HUES64 (cell line): ENCODE data around the gene PPP6R3.

Experiments used
- H3K27ac ChIP-seq: 2 replicates; pipeline ENCODE4 v1.7.0; 2013; ENCODE audit warnings: low read depth, low read length, inconsistent platforms
- H3K27me3 ChIP-seq: 2 replicates; pipeline ENCODE4 v1.6.1; 2013; ENCODE audit warnings: mild to moderate bottlenecking, low read length; ENCODE audit not compliant: insufficient read depth
- H3K36me3 ChIP-seq: 2 replicates; pipeline ENCODE4 v1.6.1; 2013; ENCODE audit warnings: mild to moderate bottlenecking, low read length; ENCODE audit not compliant: insufficient read depth
- H3K4me1 ChIP-seq: 2 replicates; pipeline ENCODE4 v1.6.1; 2013; ENCODE audit warnings: mild to moderate bottlenecking, low read length, moderate library complexity; ENCODE audit not compliant: insufficient read depth
- H3K4me3 ChIP-seq: 2 replicates; pipeline ENCODE4 v1.5.1; 2013; ENCODE audit warnings: mild to moderate bottlenecking, low read length, moderate library complexity
- H3K9ac ChIP-seq: 2 replicates; pipeline ENCODE4 v1.6.1; 2013; ENCODE audit warnings: mild to moderate bottlenecking, low read depth, low read length
- H3K9me3 ChIP-seq: 2 replicates; pipeline ENCODE4 v1.6.1; 2013; ENCODE audit warnings: low read depth, low read length; ENCODE audit not compliant: insufficient read depth
- WGBS: fragments of 150-250, 120-280 bp; methylation state at CpG from one replicate; pipeline ENCODE4 v1.1.7; 2013; ENCODE audit warnings: missing lambda C conversion rate; 5-methylcytosine and 5-hydroxymethylcytosine counted together

PPP6R3 gene

DNA sequence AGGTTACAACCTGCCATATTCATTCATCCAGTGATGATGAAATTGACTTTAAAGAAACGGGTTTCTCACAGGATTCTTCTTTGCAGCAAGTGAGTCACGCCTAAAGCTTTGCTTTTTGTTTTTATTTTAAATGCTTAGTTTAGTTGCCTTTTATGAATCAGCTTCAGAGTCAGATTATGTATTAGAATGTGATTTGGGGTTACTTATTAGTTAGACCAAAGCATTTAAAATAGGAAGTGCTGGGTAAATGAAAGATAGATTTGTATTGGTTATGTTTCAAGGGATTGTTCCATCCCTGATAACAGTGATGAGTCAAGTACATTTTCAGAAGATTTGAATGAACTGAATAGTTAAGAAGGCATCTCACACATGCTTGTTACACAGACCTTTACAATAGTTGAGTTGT is 122.5 kb downstream of the PPP6R3 start:
- Histone ChIP-seq H3K9me3 (no peaks in the 10 kb centered on the region), H3K4me3 (no peak overlapping the region), H3K4me1 (no peaks in the 10 kb centered on the region), H3K36me3 (peaks cover 79% of the 10 kb centered on the region), H3K27me3 (no peaks in the 10 kb centered on the region), H3K9ac (no peak overlapping the region), H3K27ac (no peak overlapping the region)
- 89% methylated on average over 2 of the region's 2 CpGs for WGBS

GRCh38 chr11:68584097-68584496 is 123.5 kb downstream of the PPP6R3 start:
- H3K9ac ChIP-seq: no peak overlapping the region
- WGBS: 67% methylated on average over 6 of the region's 6 CpGs
- no peak overlapping the region for H3K4me3 ChIP-seq
- H3K9me3 ChIP-seq: no peaks in the 10 kb centered on the region
- H3K36me3 ChIP-seq: peaks cover 74% of the 10 kb centered on the region
- H3K27me3 ChIP-seq: no peaks in the 10 kb centered on the region
- H3K4me1 ChIP-seq: no peaks in the 10 kb centered on the region
- no peak overlapping the region for H3K27ac ChIP-seq

DNA sequence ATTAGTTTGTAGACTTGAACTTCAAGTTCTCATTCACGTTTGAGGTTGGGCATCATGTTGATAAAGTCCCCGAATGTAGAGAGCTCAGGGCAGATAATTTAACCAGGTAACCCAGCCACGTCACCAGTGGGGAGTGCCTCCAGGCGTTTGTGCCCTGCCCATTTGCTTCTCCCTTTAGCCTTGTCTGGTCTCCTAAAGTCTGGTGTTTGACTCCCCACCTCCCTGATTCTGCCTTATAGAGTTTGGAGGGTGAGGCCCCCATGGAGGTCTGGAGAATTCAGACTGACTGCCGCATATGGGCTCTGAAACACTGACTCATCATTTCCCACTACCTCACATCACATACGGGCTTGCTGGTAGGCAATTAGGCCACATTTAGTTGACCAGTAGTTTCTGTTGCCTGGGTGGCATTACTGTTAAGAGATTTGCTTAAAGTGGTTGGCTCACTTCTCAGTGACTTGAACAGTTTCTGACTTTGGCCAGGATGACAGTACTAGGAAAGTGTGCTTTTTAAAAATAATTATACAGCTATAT is 124.5 kb downstream of the PPP6R3 start:
- Histone ChIP-seq H3K27ac (no peak overlapping the region), H3K4me1 (no peaks in the 10 kb centered on the region), H3K36me3 (peaks cover 74% of the 10 kb centered on the region), H3K9ac (no peak overlapping the region), H3K27me3 (no peaks in the 10 kb centered on the region), H3K4me3 (no peak overlapping the region), H3K9me3 (no peaks in the 10 kb centered on the region)
- WGBS: 94% methylated on average over 6 of the region's 6 CpGs

- no peaks in the 10 kb centered on the region for H3K4me1 ChIP-seq
- H3K4me3 ChIP-seq: no peak overlapping the region
- 95% methylated on average over 7 of the region's 7 CpGs for WGBS
- no peak overlapping the region for H3K27ac ChIP-seq
- H3K9ac ChIP-seq: no peak overlapping the region
- no peaks in the 10 kb centered on the region for H3K27me3 ChIP-seq
- H3K36me3 ChIP-seq: peaks cover 94% of the 10 kb centered on the region
- no peaks in the 10 kb centered on the region for H3K9me3 ChIP-seq
Observed at GRCh38 chr11:68589547-68590216, 129.1 kb downstream of the PPP6R3 start.

- H3K4me3 ChIP-seq: no peak overlapping the region
- no peak overlapping the region for H3K27ac ChIP-seq
- WGBS: 98% methylated on average over 5 of the region's 5 CpGs
- peaks cover 93% of the 10 kb centered on the region for H3K36me3 ChIP-seq
- no peaks in the 10 kb centered on the region for H3K4me1 ChIP-seq
- H3K27me3 ChIP-seq: no peaks in the 10 kb centered on the region
- no peak overlapping the region for H3K9ac ChIP-seq
- no peaks in the 10 kb centered on the region for H3K9me3 ChIP-seq
Observed at GRCh38 chr11:68591719-68592118, 131.2 kb downstream of the PPP6R3 start.

DNA sequence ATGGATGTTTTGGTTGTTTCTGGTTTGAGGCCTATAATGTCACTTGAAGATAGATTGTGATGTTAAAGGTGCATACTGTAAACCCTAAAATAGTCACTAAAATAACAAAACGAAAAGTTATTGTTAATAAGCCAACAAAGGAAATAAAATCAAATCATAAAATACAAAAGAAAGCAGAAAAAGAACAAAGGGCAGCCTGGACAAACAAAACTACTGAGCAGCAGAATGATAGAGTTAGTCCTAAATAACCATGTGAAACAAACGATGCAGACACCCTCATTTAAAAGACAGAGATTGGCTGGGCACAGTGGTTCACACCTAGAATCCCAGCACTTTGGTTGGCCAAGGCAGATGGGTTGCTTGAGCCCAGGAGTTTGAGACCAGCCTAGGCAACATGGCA is 132.9 kb downstream of the PPP6R3 start:
- no peaks in the 10 kb centered on the region for H3K9me3 ChIP-seq
- no peaks in the 10 kb centered on the region for H3K27me3 ChIP-seq
- no peak overlapping the region for H3K9ac ChIP-seq
- H3K4me3 ChIP-seq: no peak overlapping the region
- H3K27ac ChIP-seq: no peak overlapping the region
- peaks cover 97% of the 10 kb centered on the region for H3K36me3 ChIP-seq
- no peaks in the 10 kb centered on the region for H3K4me1 ChIP-seq
- 95% methylated on average over 1 of the region's 2 CpGs for WGBS

GRCh38 chr11:68594123-68594522 is 133.6 kb downstream of the PPP6R3 start:
- Histone ChIP-seq H3K27ac (no peak overlapping the region), H3K27me3 (no peaks in the 10 kb centered on the region), H3K4me3 (no peak overlapping the region), H3K4me1 (no peaks in the 10 kb centered on the region), H3K9me3 (no peaks in the 10 kb centered on the region), H3K36me3 (peaks cover 98% of the 10 kb centered on the region), H3K9ac (no peak overlapping the region)
- 98% methylated on average over 3 of the region's 4 CpGs for WGBS

GRCh38 chr11:68596231-68596630 is 135.7 kb downstream of the PPP6R3 start:
- H3K4me3 ChIP-seq: no peak overlapping the region
- no peak overlapping the region for H3K27ac ChIP-seq
- no peaks in the 10 kb centered on the region for H3K27me3 ChIP-seq
- peaks cover 96% of the 10 kb centered on the region for H3K36me3 ChIP-seq
- no peaks in the 10 kb centered on the region for H3K4me1 ChIP-seq
- no peaks in the 10 kb centered on the region for H3K9me3 ChIP-seq
- no peak overlapping the region for H3K9ac ChIP-seq
- WGBS: 95% methylated on average over 4 of the region's 4 CpGs

- WGBS: 90% methylated on average over 7 of the region's 7 CpGs
- Histone ChIP-seq H3K27ac (no peak overlapping the region), H3K9me3 (no peaks in the 10 kb centered on the region), H3K36me3 (peaks cover 96% of the 10 kb centered on the region), H3K9ac (no peak overlapping the region), H3K4me3 (no peak overlapping the region), H3K4me1 (no peaks in the 10 kb centered on the region), H3K27me3 (no peaks in the 10 kb centered on the region)
Observed at GRCh38 chr11:68598816-68599653, 138.5 kb downstream of the PPP6R3 start.

GRCh38 chr11:68601147-68601546 is 140.6 kb downstream of the PPP6R3 start:
- no peak overlapping the region for H3K27ac ChIP-seq
- no peak overlapping the region for H3K9ac ChIP-seq
- H3K27me3 ChIP-seq: no peaks in the 10 kb centered on the region
- 97% methylated on average over 6 of the region's 7 CpGs for WGBS
- H3K9me3 ChIP-seq: no peaks in the 10 kb centered on the region
- no peaks in the 10 kb centered on the region for H3K4me1 ChIP-seq
- peaks cover 98% of the 10 kb centered on the region for H3K36me3 ChIP-seq
- no peak overlapping the region for H3K4me3 ChIP-seq

DNA sequence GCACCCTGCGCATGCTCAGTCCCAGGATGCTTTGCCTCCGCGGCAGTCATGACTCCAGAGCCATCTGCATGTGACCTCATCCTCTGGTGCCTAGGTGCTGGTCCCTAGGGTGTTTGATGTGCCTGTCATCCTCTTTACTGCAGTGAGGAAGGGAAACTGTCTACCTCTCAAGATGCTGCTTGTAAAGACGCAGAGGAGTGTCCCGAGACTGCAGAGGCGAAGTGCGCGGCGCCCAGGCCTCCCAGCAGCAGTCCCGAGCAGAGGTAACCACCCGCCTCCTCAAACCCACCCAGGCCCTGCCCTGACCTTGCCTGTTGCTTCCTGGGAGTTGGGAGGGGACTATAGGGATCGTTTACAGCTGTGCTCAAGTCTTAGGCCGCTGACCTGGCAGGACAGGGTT is 149.2 kb downstream of the PPP6R3 start:
- no peak overlapping the region; the same call in 1 of the 2 replicates for H3K27ac ChIP-seq
- H3K27me3 ChIP-seq: no peaks in the 10 kb centered on the region
- H3K4me3 ChIP-seq: no peak overlapping the region
- 95% methylated on average over 13 of the region's 13 CpGs for WGBS
- H3K4me1 ChIP-seq: no peaks in the 10 kb centered on the region
- no peaks in the 10 kb centered on the region for H3K9me3 ChIP-seq
- H3K9ac ChIP-seq: no peak overlapping the region
- peaks cover 97% of the 10 kb centered on the region for H3K36me3 ChIP-seq
